Muscle layer of colon (tissue), 2 donors: Measurements from ENCODE around the gene NEGR1.

Source experiments
- H3K27ac ChIP-seq: one replicate; pipeline ENCODE4 v1.7.0; 2013; ENCODE audit warnings: low read depth, mild to moderate bottlenecking, low read length, moderate library complexity
- H3K27me3 ChIP-seq, 2 donors: one replicate each; pipeline ENCODE4 v1.7.0; 2013; ENCODE audit warnings: low read length in 2 of 2, mild to moderate bottlenecking in 2 of 2; ENCODE audit not compliant: insufficient read depth in 2 of 2, control insufficient read depth in 1 of 2
- H3K36me3 ChIP-seq: one replicate; pipeline ENCODE4 v1.7.0; 2013; ENCODE audit warnings: mild to moderate bottlenecking, low read length; ENCODE audit not compliant: insufficient read depth
- H3K4me1 ChIP-seq: one replicate; pipeline ENCODE4 v1.7.0; 2013; ENCODE audit warnings: mild to moderate bottlenecking, low read length; ENCODE audit not compliant: insufficient read depth
- H3K4me3 ChIP-seq, 2 donors: one replicate each; pipeline ENCODE4 v1.7.0; 2013; ENCODE audit warnings: low read length in 2 of 2, low read depth in 1 of 2, mild to moderate bottlenecking in 1 of 2, moderate library complexity in 1 of 2
- H3K9ac ChIP-seq: one replicate; pipeline ENCODE4 v1.7.0; 2013; ENCODE audit warnings: low read length
- H3K9me3 ChIP-seq: one replicate; pipeline ENCODE4 v1.7.0; 2013; ENCODE audit warnings: mild to moderate bottlenecking, low read length
- donor health status: abdominal sarcoma.
- donor health status: Adenocarcinoma of cecum.

Gene NEGR1

DNA sequence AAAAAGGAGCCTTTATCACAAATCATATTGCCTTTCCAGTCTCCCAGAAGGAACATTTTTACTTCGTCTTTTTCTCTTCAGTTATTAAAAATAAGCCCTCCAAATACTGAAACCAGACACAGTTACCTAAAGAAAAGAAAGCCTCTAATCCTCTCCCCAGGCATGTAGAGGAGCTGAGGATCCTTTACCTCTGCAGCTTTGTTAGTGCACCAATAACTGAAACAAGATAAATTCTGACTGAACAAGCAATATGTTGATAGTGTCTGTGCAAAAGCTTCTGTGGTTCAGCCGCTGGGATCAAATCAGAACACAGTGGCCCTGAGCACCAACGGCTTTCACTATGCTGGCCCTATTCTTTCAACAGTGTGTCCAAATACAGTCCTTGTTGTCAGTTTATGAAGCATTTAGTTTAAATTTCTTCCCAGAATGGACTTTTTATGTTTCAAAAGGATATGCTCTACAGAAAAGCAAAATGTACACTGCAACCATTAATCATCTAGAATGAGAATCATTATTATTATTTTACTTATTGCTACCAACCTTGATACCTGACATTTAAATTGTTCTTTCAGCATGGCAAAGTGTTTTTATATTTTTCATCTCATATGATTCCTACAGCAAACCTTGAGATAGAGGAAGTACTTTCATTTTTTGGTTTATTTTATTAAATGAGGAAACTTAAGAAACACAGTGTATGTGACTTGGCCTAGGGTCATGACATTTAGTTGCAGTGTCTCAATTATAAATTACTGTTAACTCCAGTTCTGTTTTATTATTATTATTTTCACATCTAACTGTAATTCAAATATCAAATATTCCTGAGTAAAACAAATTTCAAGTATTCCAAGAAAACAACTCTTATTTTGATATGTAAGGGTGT lies 217.9 kb downstream of the NEGR1 start:
- Histone ChIP-seq H3K27me3 (no peaks in the 10 kb centered on the region), H3K9ac (no peak overlapping the region), H3K4me3 (peak overlapping the region in 1 of 2 donors; percentile 17), H3K4me1 (peaks cover 31% of the 10 kb centered on the region), H3K36me3 (no peaks in the 10 kb centered on the region), H3K27ac (no peak overlapping the region), H3K9me3 (no peaks in the 10 kb centered on the region)

DNA sequence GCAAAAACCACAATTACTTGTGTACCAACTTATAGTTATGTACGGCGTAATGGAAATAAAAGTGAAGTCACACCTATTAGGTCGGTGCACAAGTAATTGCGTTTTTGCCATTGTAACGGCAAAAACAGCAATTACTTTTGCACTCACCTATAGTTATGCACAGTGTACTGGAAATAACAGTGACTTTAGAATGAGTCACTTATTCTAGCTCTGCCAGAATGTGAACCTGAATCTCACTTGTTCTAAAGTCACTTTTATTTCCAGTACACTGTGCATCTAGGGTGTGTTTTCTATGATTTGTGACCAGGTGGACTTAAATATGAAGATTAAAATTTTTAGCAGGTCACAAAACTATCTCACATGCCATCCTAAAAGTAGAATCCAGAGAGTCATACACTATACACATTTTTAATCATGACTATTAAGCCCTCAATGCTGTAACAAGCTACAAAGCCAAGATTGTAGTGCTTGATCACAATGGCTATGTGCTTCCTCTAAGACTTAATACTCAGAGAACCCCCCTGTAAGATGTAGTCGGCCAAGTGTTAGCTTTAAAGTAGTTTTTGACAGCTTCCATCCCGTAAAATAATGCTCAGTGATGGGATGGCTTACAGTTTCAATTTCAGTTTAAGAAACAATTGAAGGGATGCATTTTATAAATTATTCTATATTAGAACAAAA lies 218.8 kb downstream of the NEGR1 start:
- H3K27me3 ChIP-seq: no peaks in the 10 kb centered on the region

DNA sequence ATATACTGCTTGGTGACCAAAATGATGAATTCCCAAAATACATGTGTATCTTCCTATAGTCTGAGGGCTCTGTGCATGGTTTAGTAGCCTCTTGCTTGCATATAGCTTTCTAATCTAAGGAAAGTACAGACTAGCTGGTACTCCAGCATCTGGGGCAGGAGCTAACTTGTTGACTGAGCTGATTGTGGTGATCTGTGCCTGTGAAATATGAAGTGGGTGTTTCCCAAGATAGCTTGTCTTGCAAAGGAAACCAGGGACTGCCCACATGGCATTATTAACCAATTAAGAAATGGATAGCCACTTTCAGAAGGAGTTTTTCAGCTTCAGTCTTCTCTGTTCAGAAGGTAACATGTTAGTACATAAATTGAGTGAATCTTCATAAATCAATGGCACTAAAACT lies 219.8 kb downstream of the NEGR1 start:
- Histone ChIP-seq H3K4me1 (peaks cover 31% of the 10 kb centered on the region), H3K4me3 (no peak overlapping the region), H3K36me3 (no peaks in the 10 kb centered on the region), H3K9ac (no peak overlapping the region), H3K27me3 (no peaks in the 10 kb centered on the region), H3K27ac (no peak overlapping the region), H3K9me3 (no peaks in the 10 kb centered on the region)

More for the DNA sequence above, 218.8 kb downstream of the NEGR1 start:
- no peaks in the 10 kb centered on the region for H3K36me3 ChIP-seq
- no peaks in the 10 kb centered on the region for H3K9me3 ChIP-seq
- no peak overlapping the region for H3K4me3 ChIP-seq
- H3K27ac ChIP-seq: no peak overlapping the region
- peaks cover 31% of the 10 kb centered on the region for H3K4me1 ChIP-seq
- no peak overlapping the region for H3K9ac ChIP-seq

DNA sequence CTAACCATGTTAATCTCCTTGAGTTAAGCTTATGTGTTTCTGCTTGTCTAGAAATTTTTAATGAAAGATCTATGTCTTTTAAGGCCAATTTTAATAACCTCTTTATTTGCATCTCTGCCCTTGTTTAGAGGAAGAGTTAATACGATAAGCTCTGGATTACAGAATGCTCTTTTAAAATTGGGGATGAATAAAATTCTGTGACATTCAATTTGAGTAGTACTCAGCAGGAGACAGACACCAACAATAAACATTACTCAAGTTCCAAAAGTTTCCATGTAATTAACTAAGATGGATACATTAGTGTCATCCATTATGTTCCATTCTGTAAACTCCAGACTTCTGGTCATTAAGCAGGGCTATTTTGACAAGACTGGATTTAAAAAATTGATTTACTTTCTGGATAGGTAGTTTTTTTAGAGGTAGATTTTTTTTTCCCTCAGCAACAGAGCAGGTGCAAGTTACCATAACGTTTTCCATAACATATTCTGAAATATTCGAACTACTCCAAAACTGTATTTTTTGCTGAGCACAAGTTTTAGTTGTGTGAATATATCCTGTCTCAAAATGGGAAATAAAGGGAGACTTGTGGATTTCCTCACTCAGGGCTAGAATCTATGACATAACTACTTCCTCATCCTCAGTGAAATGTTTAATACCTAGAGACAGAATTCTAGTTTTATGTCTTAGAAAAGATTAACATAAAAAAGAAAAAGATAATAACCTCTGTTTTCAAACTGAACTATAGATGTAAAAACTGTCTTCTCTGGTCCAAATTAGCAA lies 221.7 kb downstream of the NEGR1 start:
- Histone ChIP-seq H3K9ac (no peak overlapping the region), H3K27ac (no peak overlapping the region)

DNA sequence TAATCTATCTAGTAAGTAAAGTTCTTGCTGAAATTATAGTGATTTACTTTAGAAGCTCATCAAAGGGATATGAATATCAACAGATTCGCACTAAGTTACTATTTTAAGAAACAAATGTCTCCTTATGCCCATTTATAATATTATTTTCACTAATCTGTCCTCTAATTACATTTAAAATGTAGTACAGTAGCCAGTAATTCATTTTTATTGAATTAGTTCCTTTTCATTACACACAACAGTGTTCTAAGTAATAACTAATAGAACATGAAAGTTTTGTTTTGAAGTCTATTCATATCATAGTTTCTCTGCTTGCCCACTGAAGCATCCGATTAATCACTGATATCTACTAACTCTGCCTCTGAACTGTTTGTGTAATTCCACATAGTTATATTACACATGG lies 225.8 kb downstream of the NEGR1 start:
- Histone ChIP-seq H3K4me3 (no peak overlapping the region), H3K9me3 (no peaks in the 10 kb centered on the region), H3K4me1 (peaks cover 8% of the 10 kb centered on the region), H3K9ac (no peak overlapping the region), H3K27ac (no peak overlapping the region), H3K27me3 (no peaks in the 10 kb centered on the region), H3K36me3 (no peaks in the 10 kb centered on the region)

More for the DNA sequence above, 221.7 kb downstream of the NEGR1 start:
- H3K4me3 ChIP-seq: no peak overlapping the region
- H3K4me1 ChIP-seq: peaks cover 20% of the 10 kb centered on the region
- H3K27me3 ChIP-seq: no peaks in the 10 kb centered on the region
- no peaks in the 10 kb centered on the region for H3K9me3 ChIP-seq
- H3K36me3 ChIP-seq: no peaks in the 10 kb centered on the region

DNA sequence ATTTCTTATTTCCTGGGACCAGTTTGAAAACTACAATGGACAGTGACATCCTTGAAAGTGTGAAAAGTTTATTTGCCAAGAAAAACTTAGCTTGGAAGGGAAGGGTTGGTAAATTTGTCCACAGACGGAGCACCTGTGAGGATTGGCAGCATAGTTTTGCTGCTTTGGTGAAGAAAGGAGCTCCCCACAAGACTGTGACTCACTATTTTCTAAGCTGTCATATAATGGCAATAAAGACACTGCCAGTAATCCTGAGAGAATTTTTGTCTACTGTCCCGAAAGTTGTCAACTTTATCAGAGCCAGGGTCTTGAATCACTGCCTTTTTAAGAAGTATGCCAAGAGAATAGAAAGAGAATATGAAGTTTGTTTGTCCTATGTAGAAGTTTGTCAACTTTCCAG lies 230.8 kb downstream of the NEGR1 start:
- no peak overlapping the region for H3K4me3 ChIP-seq
- H3K27ac ChIP-seq: no peak overlapping the region
- H3K27me3 ChIP-seq: no peaks in the 10 kb centered on the region
- no peak overlapping the region for H3K9ac ChIP-seq
- H3K9me3 ChIP-seq: no peaks in the 10 kb centered on the region
- H3K4me1 ChIP-seq: peaks cover 17% of the 10 kb centered on the region
- no peaks in the 10 kb centered on the region for H3K36me3 ChIP-seq

DNA sequence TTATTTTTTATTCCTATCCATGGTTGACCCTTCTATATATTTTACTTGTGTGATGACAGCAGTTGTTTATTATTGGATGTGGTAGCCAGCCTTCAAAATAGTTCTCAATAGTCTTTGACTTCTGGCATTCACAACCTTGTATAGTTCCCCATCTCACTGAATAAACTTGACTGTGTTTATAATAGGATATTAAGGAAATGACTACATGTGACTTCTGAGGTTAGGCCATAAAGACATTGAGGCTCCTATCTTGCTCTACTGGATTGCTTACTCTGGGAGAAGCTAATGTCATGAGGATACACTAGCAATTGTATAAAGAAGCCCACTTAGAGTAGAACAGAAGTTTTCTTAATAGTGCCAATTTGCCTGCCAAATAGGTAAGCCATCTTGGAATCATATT lies 231.8 kb downstream of the NEGR1 start:
- Histone ChIP-seq H3K9me3 (no peaks in the 10 kb centered on the region), H3K27ac (no peak overlapping the region), H3K4me1 (peaks cover 17% of the 10 kb centered on the region)

DNA sequence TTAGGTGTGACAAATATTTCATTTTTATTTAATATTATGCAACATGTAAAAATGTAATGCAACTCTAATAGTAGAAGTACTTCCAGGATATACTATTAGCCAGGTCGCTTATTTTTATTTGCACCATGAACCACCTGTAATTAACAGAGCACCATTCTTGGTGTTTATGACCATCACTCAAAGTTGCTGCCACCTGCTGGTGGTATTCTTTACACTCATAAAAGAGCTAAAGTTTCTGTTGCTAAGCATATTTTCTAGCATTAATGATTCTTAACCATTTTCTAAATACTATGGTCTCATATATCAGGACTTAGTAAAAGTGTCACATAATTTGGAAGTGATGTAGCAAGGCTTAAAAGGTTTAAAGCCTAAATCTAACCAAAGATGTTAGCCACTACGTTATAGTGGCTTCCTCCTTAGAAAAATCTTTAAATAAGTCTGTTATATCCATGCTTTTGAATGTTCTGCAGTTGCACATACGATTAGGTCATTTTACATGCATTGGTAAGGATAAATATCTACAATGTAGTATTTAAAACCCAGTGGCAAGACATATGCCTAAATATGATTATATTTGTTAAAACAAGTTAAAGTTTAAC lies 244.5 kb downstream of the NEGR1 start:
- no peaks in the 10 kb centered on the region for H3K27me3 ChIP-seq
- H3K4me1 ChIP-seq: no peaks in the 10 kb centered on the region
- no peaks in the 10 kb centered on the region for H3K9me3 ChIP-seq
- H3K9ac ChIP-seq: no peak overlapping the region
- no peak overlapping the region for H3K27ac ChIP-seq
- H3K4me3 ChIP-seq: no peak overlapping the region
- no peaks in the 10 kb centered on the region for H3K36me3 ChIP-seq

More for the DNA sequence above, 231.8 kb downstream of the NEGR1 start:
- Histone ChIP-seq H3K9ac (no peak overlapping the region), H3K36me3 (no peaks in the 10 kb centered on the region), H3K4me3 (no peak overlapping the region), H3K27me3 (no peaks in the 10 kb centered on the region)

DNA sequence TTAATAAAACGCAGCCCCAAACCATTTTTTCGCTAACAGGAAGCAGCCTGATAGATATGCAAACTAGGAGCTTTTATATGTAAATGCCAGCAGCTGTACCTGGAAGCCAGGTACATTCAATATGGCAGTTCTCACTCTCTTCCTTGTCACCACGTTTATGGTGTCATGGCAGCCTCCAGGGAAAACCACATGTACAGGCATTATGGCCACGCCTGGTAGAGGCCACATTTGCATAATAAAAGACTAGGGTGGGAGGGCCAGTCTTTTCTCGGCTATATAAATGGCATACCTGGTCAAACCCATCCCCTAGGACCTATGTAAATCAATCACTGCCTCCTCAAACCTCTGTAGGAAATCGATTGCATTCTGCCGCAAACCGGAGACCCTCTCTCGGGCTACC lies 247.5 kb downstream of the NEGR1 start:
- Histone ChIP-seq H3K36me3 (no peaks in the 10 kb centered on the region), H3K27ac (no peak overlapping the region), H3K27me3 (no peaks in the 10 kb centered on the region), H3K9me3 (no peaks in the 10 kb centered on the region), H3K9ac (no peak overlapping the region), H3K4me3 (no peak overlapping the region), H3K4me1 (no peaks in the 10 kb centered on the region)

DNA sequence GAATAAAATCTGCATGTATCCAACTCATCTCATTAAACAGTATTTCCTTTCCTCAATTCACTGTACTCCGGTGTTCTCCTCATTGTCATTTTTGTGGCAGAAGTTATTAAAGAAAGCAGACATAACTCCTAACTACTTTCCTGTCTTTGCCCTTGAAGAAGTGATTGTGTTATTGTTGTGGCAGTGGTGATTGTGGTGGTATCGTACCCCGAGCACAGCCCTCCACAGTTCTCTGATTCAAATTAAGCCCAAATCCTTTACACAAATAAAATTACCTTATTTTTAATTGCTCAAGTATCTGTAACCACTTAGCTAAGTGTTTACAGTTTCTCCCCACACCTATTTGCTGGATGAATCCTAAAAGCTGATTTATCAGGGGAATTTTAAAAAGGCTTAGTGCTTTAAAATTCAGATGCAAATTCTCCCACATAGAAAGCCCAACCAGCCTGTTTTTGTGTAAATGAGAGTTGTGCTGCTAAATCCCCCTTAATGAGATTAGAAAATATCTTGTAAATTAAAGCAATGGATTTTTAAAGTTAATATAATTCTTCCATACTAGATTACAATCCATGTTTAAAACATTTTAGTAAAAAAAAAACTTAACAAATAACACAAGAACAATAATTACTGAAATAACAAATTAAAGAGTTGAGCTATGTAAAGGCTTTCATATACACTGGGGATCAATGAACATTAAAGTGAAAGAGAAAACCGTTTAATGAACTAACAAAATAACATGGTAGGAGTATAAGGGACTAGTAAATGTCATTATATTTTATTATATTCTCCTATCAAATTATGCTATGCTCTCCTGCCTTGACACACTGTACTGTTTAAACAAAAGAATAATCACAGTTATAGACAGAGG lies 259.0 kb downstream of the NEGR1 start:
- Histone ChIP-seq H3K9ac (no peak overlapping the region), H3K36me3 (no peaks in the 10 kb centered on the region), H3K9me3 (no peaks in the 10 kb centered on the region), H3K4me1 (no peaks in the 10 kb centered on the region), H3K4me3 (no peak overlapping the region), H3K27me3 (no peaks in the 10 kb centered on the region), H3K27ac (no peak overlapping the region)
